Stomach smooth muscle (tissue), 2 donors: ENCODE data around the gene SOX10.
"Not testable (repeated sequence)": the region's sequence is repeated elsewhere in the genome, so short reads cannot be mapped to it uniquely, and the experiment has no call there.

ENCODE experiments used
- H3K27ac ChIP-seq: one replicate; pipeline ENCODE4 v1.7.0; 2013; ENCODE audit warnings: mild to moderate bottlenecking, low read length, inconsistent platforms
- H3K27me3 ChIP-seq, 2 donors: one replicate each; pipeline ENCODE4 v1.7.0; 2013; ENCODE audit warnings: low read length in 2 of 2; ENCODE audit not compliant: insufficient read depth in 2 of 2, control insufficient read depth in 1 of 2
- H3K36me3 ChIP-seq, 2 donors: one replicate each; pipeline ENCODE4 v1.7.0; 2013; ENCODE audit warnings: low read length in 2 of 2; ENCODE audit not compliant: control insufficient read depth in 2 of 2, insufficient read depth in 2 of 2
- H3K4me1 ChIP-seq: one replicate; pipeline ENCODE4 v1.7.0; 2013; ENCODE audit warnings: low read length; ENCODE audit not compliant: control insufficient read depth, insufficient read depth
- H3K4me3 ChIP-seq, 2 donors: one replicate each; pipeline ENCODE4 v1.7.0; 2013; ENCODE audit warnings: low read length in 2 of 2
- H3K9ac ChIP-seq, 2 donors: one replicate each; pipeline ENCODE4 v1.7.0; 2013; ENCODE audit warnings: low read length in 2 of 2, mild to moderate bottlenecking in 1 of 2
- H3K9me3 ChIP-seq, 2 donors: one replicate each; pipeline ENCODE4 v1.7.0; 2013; ENCODE audit warnings: low read length in 2 of 2; ENCODE audit not compliant: control insufficient read depth in 2 of 2
- donor health status: healthy.
- donor health status: Pancreatic carcinoma.

Gene SOX10

GRCh38 chr22:37955825-37956397 lies 28.4 kb downstream of the SOX10 start:
- Histone ChIP-seq H3K4me1 (peaks cover 20% of the 10 kb centered on the region), H3K36me3 (peaks cover 20 to 29% of the 10 kb centered on the region in 2 donors)
- not testable (repeated sequence) for H3K9me3 ChIP-seq

GRCh38 chr22:37954686-37955085 lies 29.7 kb downstream of the SOX10 start:
- peaks cover 20 to 25% of the 10 kb centered on the region in 2 donors for H3K36me3 ChIP-seq
- H3K27me3 ChIP-seq: no peaks in the 10 kb centered on the region
- H3K9ac ChIP-seq: peak overlapping the region in 1 of 2 donors; percentile 28
- peak overlapping the region; percentile 98 to 99 for H3K4me3 ChIP-seq
- no peaks in the 10 kb centered on the region for H3K9me3 ChIP-seq
- no peak overlapping the region for H3K27ac ChIP-seq
- peaks cover 20% of the 10 kb centered on the region for H3K4me1 ChIP-seq

More at GRCh38 chr22:37955825-37956397, 28.4 kb downstream of the SOX10 start:
- H3K4me3 ChIP-seq, H3K27me3 ChIP-seq, H3K9ac ChIP-seq, H3K27ac ChIP-seq: not testable (repeated sequence)

DNA sequence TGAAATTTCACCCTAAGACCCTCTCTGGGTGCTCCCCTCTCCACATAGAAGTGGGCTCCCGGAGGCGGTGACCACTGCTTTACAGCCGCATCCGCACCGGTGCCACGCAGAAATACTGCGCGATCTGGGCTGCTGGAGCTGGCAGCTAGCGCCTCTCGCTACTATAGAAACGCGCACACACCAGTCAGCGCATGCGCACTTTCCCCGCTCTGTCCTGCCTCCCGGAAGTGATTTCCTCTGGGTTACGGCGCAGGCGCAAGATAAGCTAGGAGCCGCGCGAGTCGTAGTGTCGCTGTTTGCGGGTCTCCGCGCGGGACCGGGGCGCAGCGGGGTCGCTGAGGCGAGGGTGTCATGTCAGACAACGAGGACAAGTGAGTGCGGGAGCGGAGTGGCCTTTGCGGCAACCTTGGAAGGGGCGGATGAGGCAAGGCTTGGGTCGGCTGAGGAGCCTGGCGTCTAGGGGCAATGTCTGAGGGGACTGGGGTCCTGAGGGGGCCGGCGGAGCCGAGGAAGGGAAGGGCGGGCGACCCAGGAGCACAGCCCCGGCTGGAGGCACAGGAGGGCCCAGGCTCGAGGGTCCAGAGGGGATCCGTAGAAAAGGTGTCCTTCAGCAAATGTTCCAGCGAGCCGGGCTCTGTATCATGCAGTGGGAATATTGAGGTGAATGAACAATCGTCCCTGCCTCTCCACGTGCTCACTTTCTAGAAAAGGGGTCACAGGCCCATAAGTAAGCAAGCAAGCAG lies 30.7 kb downstream of the SOX10 start, which contains the start of the genes C22orf23 and POLR2F:
TSS of gene C22orf23 (minus strand) at position 165 of the 743 bp plus-strand sequence. CDS start 452 bp downstream, outside the sequence.
TSS of gene POLR2F (plus strand) at position 263 of the 743 bp plus-strand sequence. CDS start at position 352, 89 bp downstream.
- Histone ChIP-seq H3K4me3 (peak within 1 kb of the TSS; percentile 98 to 99), H3K9me3 (no peaks in the 10 kb centered on the region), H3K9ac (peak within 1 kb of the TSS; percentile 93 to 97), H3K4me1 (peaks cover 20% of the 10 kb centered on the region), H3K27me3 (no peaks in the 10 kb centered on the region), H3K36me3 (peaks cover 11 to 15% of the 10 kb centered on the region in 2 donors), H3K27ac (peak within 1 kb of the TSS; percentile 53)

DNA sequence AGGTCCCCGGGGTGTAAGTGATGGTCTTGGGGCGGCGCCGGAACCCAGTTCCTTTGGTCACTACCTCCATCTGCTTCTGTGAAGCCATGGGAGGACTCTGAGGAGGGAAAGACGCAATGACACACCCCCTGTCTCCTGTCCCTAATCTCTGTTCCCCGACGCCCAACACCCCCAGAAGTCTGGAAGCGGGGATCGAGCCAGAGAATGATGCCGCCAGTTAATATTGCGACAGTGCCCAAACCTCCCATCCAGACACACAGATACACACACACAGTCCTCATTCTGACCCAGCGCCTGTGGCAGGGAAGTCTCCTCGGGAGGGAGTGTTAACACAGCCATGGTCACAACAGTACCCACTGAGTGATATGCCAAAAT lies 31.3 kb downstream of the SOX10 start:
- peaks cover 11 to 12% of the 10 kb centered on the region in 2 donors for H3K36me3 ChIP-seq
- no peak overlapping the region for H3K27ac ChIP-seq
- H3K9me3 ChIP-seq: no peaks in the 10 kb centered on the region
- peaks cover 20% of the 10 kb centered on the region for H3K4me1 ChIP-seq
- no peaks in the 10 kb centered on the region for H3K27me3 ChIP-seq
- H3K9ac ChIP-seq: peak overlapping the region; percentile 93 to 97
- peak overlapping the region; percentile 98 to 99 for H3K4me3 ChIP-seq

DNA sequence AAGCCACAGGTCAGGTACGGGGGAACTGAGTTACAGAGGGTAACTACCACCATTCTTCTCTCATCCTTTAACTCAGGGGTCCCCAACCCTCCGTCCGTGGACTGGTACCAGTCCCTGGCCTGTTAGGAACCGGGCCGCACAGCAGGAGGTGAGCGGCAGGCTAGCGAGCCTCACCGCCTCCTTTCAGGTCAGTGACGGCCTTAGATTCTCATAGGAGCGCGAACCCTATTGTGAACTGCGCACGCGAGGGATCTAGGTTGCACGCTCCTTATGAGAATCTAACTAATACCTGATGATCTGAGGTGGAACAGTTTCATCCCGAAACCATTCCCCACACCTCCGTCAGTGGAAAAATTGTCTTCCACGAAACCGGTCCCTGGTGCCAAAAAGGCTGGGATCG lies 31.7 kb downstream of the SOX10 start:
- Histone ChIP-seq H3K36me3 (peaks cover 9 to 10% of the 10 kb centered on the region in 2 donors), H3K4me3 (peak overlapping the region; percentile 98 to 99), H3K9ac (peak overlapping the region; percentile 93 to 97), H3K4me1 (peaks cover 20% of the 10 kb centered on the region)
- H3K9me3 ChIP-seq, H3K27me3 ChIP-seq, H3K27ac ChIP-seq: not testable (repeated sequence)

DNA sequence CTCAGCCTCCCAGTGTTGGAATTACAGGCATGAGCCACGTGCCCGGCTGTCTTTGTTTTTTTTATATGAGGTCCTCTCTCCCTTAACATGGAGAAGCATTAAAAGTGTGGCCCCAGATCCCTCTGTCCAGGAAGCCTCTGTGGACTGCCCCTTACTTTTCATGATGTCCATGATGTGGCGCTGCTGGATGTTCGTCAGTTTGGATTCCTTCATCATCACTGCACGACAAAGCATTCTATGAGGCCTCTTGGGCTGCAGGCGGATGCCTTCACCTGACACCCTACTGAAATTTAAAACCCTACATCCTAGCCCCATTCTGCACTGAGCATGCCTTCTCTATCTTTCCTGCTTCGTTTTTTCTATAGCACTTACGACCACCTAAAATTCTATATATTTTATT lies 33.0 kb downstream of the SOX10 start:
- H3K27ac ChIP-seq: no peak overlapping the region
- no peaks in the 10 kb centered on the region for H3K9me3 ChIP-seq
- no peaks in the 10 kb centered on the region for H3K27me3 ChIP-seq
- peaks cover 20% of the 10 kb centered on the region for H3K4me1 ChIP-seq
- H3K9ac ChIP-seq: no peak overlapping the region
- H3K36me3 ChIP-seq: no peaks in the 10 kb centered on the region
- H3K4me3 ChIP-seq: no peak overlapping the region

DNA sequence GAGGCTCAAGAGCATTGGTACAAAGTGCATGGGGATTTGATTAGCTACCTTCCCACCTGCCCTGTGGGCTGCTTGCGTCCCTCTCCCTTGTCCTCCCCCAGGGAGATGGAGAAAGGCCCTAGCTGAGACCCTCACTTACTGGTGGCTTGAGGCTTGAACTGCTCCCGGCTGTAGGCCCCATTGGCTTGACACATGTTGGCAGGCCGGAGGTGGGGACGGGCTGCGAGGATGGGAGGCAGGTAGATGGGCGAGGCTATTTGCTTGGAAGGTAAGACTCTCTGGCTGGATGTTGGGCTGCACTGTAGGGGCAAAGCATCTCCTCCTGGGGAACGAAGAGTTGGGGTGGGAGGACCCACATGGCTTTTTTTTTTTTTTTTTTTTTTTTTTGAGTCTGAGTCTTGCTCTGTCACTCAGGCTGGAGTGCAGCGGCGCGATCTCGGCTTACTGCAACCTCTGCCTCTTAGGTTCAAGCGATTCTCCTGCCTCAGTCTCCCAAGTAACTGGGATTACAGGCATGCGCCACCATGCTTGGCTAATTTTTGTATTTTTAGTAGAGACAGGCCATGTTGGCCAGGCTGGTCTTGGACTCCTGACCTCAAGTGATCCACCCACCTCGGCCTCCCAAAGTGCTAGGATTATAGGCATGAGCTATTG lies 37.1 kb downstream of the SOX10 start:
- not testable (repeated sequence) for H3K27me3 ChIP-seq, H3K9me3 ChIP-seq, H3K4me3 ChIP-seq, H3K4me1 ChIP-seq, H3K9ac ChIP-seq, H3K27ac ChIP-seq
- peaks cover 10 to 12% of the 10 kb centered on the region in 2 donors for H3K36me3 ChIP-seq

GRCh38 chr22:37944423-37944822 lies 39.9 kb downstream of the SOX10 start:
- not testable (repeated sequence) for H3K27ac ChIP-seq, H3K9me3 ChIP-seq, H3K4me1 ChIP-seq, H3K9ac ChIP-seq, H3K27me3 ChIP-seq, H3K4me3 ChIP-seq
- peaks cover 30 to 32% of the 10 kb centered on the region in 2 donors for H3K36me3 ChIP-seq

DNA sequence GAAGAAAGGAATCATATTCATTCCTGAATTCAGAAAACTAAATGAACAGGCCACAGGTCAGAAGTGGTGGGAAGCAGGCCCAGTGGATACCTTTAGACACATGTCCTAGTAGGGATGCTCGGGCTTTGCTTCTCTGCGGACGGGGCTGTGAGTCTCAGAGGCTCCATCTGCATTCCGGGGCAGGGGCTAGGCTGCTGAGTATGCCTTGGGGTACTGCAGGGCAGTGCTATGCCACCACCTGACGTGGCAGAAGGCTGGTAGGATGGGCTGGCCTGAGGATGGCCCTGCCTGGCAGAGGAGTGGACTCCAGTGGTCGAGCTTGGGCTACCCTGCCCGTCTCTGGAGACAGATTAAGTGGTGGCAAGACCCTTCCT lies 40.5 kb downstream of the SOX10 start:
- no peaks in the 10 kb centered on the region for H3K27me3 ChIP-seq
- H3K4me3 ChIP-seq: no peak overlapping the region
- no peak overlapping the region for H3K27ac ChIP-seq
- H3K4me1 ChIP-seq: no peaks in the 10 kb centered on the region
- peaks cover 32 to 33% of the 10 kb centered on the region in 2 donors for H3K36me3 ChIP-seq
- no peak overlapping the region for H3K9ac ChIP-seq
- H3K9me3 ChIP-seq: no peaks in the 10 kb centered on the region

DNA sequence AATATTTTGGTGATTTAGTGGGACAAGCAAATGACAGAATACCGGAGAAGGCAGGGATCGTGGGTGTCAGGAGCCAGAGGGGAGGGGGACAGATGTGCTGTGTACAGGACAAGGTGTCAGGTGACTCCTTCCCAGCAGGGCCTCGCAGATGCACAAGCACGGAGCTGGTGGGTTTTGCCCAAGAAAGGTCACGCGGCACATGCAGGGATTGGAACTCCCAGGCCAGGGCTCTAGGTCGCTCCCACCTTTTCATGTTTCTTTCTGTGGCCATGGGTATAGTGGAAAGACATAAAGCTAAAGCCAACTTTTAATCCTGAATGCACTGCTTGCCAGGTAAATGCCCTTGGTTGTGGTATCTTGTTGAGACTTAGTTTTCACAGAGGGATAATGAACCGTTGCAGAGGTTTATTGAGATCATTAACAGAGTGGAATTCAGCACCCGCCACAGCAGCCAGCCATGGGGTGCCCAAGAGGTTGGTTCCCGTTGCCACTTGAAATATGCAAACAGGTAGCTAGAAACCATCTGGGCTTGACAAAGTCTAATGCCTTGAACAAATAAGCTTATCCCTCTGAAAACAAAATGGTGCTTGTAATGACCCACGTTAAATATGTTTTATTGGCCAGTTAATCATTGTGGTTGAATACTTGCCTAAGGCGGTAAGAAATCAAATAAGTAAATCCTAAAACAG lies 41.1 kb downstream of the SOX10 start:
- Histone ChIP-seq H3K27me3 (no peaks in the 10 kb centered on the region), H3K4me1 (no peaks in the 10 kb centered on the region), H3K36me3 (peaks cover 32 to 33% of the 10 kb centered on the region in 2 donors), H3K9me3 (no peaks in the 10 kb centered on the region), H3K9ac (no peak overlapping the region), H3K4me3 (no peak overlapping the region), H3K27ac (peak overlapping the region; percentile 24)
